ENCODE data around the gene SLC38A8. TPM values are rescaled to one million over a fixed set of nuclear protein-coding genes. Genes with fewer than 3 reads are reported as not detected.

Gene SLC38A8
- total and polyA plus RNA-seq, 8 donors: 0.08 TPM; not detected in 7

DNA sequence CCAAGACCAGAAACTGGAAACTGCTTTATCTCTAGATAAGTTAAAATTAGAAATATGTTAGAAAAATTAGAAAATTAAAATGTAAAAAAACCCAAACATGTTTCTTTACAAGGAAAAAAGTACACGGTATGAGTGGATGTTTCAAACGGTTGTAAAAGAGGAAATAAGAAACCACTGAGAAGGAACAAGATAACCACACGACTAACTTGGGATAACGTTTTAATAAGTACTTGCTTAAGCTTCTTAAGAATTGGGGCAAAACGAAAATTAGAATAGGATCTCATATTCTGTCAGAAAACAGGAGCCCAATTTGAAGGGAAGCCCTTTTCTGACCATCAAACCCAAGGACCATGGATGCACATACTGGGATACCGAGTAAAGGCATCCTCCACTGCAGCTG lies 43.2 kb upstream of the SLC38A8 start:
- intact Hi-C loops (cut with DNase I; ENCODE audit: low total_unique reads): loop anchor here (5.0 kb wide), 1 partner anchor 102 kb away; the partner anchor contains the start of gene TAF1C
- WGBS, 5 donors: 33 to 54% (median 37%) methylated on average over 6 of the region's 6 CpGs
- Histone ChIP-seq H3K4me1 (peaks cover 0 to 30% (median 4%) of the 10 kb centered on the region in 4 donors), H3K4me3 (no peak overlapping the region), H3K36me3 (peaks cover 61 to 97% (median 91%) of the 10 kb centered on the region in 4 donors), H3K27ac (no peak overlapping the region), H3K27me3 (no peaks in the 10 kb centered on the region), H3K9me3 (no peaks in the 10 kb centered on the region)
- DNase-seq: no peak
- TF ChIP-seq EP300 (IDR thresholded peaks at IDR 0.05): no peak

DNA sequence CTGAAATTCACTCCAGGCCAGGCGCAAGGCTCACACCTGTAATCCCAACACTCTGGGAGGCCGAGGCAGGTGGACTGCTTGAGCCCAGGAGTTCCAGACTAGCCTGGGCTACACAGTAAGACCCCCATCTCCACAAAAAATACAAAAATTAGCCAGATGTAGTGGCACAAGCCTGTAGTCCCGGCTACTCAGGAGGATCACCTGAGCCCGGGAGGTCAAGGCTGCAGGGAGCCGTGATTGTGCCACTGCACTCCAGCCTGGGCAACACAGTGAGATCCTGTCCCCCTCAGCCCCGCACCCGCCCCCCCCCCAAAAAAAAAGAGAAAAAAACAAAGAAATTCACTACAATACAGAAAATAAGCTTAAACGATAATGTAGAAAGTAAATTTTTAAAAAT lies 42.7 kb upstream of the SLC38A8 start:
- DNase-seq: no peak
- Histone ChIP-seq H3K4me1 (peaks cover 0 to 30% (median 4%) of the 10 kb centered on the region in 4 donors), H3K9me3 (no peaks in the 10 kb centered on the region)

DNA sequence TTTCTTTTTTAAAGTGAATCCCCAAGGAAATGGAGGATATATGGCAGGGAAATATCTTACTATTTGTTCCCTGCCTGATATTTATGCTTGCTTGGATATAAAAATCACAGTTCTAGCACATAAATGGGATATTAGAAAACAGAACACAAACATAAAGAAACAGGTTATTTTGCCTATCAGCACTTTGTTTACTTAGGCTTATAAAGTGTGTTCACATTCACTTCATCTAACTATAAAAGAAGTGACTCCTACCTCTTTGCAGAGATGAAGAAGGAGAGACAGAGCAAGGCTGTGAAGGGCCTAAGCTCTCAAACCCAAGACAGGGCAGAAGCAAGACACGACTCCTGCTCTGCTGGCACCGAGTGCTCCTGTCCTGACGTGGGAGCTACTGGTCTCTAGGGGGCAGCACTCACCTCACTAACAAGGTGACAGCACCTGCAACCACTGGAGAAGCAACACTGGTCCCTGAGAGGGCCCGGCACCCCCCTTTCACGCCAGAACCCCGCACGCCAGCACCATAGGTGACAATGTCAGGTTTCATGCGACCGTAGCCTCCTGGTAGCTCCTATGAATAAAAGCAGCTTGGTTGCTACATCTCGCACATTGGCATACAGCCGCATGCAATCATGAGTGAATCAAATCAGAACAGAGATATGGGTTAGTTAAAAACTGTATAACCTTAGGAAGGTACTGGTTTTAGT lies 42.1 kb upstream of the SLC38A8 start:
- H3K9me3 ChIP-seq: no peaks in the 10 kb centered on the region
- H3K27me3 ChIP-seq: no peaks in the 10 kb centered on the region
- no peak overlapping the region for H3K4me3 ChIP-seq
- TF ChIP-seq POLR2A (IDR thresholded peaks at IDR 0.05) (no peak), POLR2AphosphoS5 (IDR thresholded peaks at IDR 0.05) (no peak), EP300 (IDR thresholded peaks at IDR 0.05) (no peak)
- TF ChIP-seq, protein P1, sequence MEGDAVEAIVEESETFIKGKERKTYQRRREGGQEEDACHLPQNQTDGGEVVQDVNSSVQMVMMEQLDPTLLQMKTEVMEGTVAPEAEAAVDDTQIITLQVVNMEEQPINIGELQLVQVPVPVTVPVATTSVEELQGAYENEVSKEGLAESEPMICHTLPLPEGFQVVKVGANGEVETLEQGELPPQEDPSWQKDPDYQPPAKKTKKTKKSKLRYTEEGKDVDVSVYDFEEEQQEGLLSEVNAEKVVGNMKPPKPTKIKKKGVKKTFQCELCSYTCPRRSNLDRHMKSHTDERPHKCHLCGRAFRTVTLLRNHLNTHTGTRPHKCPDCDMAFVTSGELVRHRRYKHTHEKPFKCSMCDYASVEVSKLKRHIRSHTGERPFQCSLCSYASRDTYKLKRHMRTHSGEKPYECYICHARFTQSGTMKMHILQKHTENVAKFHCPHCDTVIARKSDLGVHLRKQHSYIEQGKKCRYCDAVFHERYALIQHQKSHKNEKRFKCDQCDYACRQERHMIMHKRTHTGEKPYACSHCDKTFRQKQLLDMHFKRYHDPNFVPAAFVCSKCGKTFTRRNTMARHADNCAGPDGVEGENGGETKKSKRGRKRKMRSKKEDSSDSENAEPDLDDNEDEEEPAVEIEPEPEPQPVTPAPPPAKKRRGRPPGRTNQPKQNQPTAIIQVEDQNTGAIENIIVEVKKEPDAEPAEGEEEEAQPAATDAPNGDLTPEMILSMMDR (IDR thresholded peaks at IDR 0.05): peak in 5 of 7 experiments; percentile 56 to 73 (median 65)
- H3K4me1 ChIP-seq: peaks cover 0 to 30% (median 4%) of the 10 kb centered on the region in 4 donors
- 26 to 45% (median 40%) methylated on average over 8 to 11 of the region's 11 CpGs for WGBS, 5 donors
- DNase-seq: peak; percentile 76 to 90
- intact Hi-C loops (cut with DNase I; ENCODE audit: low total_unique reads): loop anchor here (5.0 kb wide), 1 partner anchor 103 kb away; the partner anchor contains the start of gene TAF1C
- no peak overlapping the region for H3K27ac ChIP-seq
- peaks cover 62 to 97% (median 91%) of the 10 kb centered on the region in 4 donors for H3K36me3 ChIP-seq

More for the DNA sequence above, 42.7 kb upstream of the SLC38A8 start:
- intact Hi-C loops (cut with DNase I; ENCODE audit: low total_unique reads): loop anchor here (5.0 kb wide), 1 partner anchor 102 kb away; the partner anchor contains the start of gene TAF1C
- Histone ChIP-seq H3K27ac (no peak overlapping the region), H3K27me3 (no peaks in the 10 kb centered on the region), H3K4me3 (no peak overlapping the region), H3K36me3 (peaks cover 63 to 97% (median 91%) of the 10 kb centered on the region in 4 donors)
- WGBS, 5 donors: 64 to 83% (median 67%) methylated on average over 8 of the region's 8 CpGs
- no peak for TF ChIP-seq EP300 (IDR thresholded peaks at IDR 0.05)
- TF ChIP-seq, protein P1 (IDR thresholded peaks at IDR 0.05): no peak

DNA sequence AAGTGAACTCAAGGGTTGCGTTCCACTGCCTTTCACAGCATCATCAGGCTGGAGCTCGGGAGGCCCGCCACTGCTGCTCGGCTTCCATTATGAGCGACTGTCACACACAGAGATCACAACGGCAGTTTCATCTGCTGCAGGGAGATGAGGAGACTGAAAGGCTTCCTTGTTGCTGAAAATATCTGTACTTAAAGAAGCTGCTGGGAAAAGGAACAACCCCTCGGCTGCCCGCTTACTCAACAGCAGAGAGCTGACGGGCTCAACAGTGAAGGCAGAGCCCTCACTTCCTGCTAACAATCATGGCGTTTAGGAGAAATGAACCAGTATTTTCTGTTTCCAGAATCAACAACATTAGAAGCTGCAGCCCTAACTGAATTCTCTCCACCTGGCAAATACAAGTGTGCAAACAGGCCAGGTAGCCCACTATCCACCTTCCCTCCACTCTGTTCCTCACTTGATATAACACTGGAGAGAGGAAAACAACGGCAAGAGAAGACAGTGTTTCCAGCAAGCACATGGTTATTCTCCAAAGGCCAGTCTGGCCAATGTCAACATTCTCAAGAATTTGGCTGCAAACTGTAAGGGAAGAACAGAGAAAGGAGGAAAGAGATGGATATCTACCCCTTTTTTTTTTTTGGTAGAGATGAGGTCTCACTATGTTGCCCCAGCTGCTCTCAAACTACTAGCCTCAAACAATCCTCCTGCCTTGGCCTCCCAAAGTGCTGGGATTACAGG lies 40.4 kb upstream of the SLC38A8 start:
- TF ChIP-seq POLR2A (IDR thresholded peaks at IDR 0.05): no peak
- no peak for TF ChIP-seq POLR2AphosphoS5 (IDR thresholded peaks at IDR 0.05)
- TF ChIP-seq, protein P1 (IDR thresholded peaks at IDR 0.05): no peak
- Histone ChIP-seq H3K27me3 (no peaks in the 10 kb centered on the region), H3K27ac (peak overlapping the region in 1 of 5 donors; percentile 24), H3K36me3 (peaks cover 54 to 97% (median 91%) of the 10 kb centered on the region in 4 donors), H3K4me1 (peaks cover 0 to 27% (median 4%) of the 10 kb centered on the region in 4 donors), H3K4me3 (no peak overlapping the region), H3K9me3 (no peaks in the 10 kb centered on the region)
- WGBS, 5 donors: 75 to 86% (median 81%) methylated on average over 11 of the region's 11 CpGs
- intact Hi-C loops (cut with DNase I; ENCODE audit: low total_unique reads): no loop called here
- no peak for DNase-seq
